K562 (cell line): ENCODE results near the gene BRPF1. TPM values are rescaled to one million over a fixed set of nuclear protein-coding genes. Genes with fewer than 3 reads are reported as not detected.
A peak's percentile ranks its signal among the peaks of the same experiment; 100 is the strongest.

Source experiments
- ARID1B ChIP-seq: fragments of 450-650 bp; IDR thresholded peaks from 2 replicates; pipeline ENCODE4 v1.6.1; 2016; ENCODE audit warnings: antibody characterized with exemption, mild to moderate bottlenecking, inconsistent platforms
- GABPB1 ChIP-seq: sonication (generic); formaldehyde crosslinking; IDR thresholded peaks from 2 replicates; pipeline ENCODE4 v1.8.0; 2022; ENCODE audit warnings: mild to moderate bottlenecking, missing genetic modification reagents
- JUNB ChIP-seq: fragments of 450-650 bp; formaldehyde crosslinking; conservative IDR thresholded peaks from 2 replicates; pipeline ENCODE4 v1.4.0; 2020; ENCODE audit warnings: mild to moderate bottlenecking
- KDM5B ChIP-seq: fragments of 200-600 bp; sonication (generic); IDR thresholded peaks from 2 replicates; pipeline ENCODE4 v1.6.1; 2012; ENCODE audit warnings: low read depth, mild to moderate bottlenecking, moderate library complexity, low read length, control low read depth, inconsistent platforms; ENCODE audit not compliant: insufficient replicate concordance
- MLLT1 ChIP-seq, 2 experiments: fragments of 450-650 bp; IDR thresholded peaks; 2 replicates each; pipeline ENCODE4 v1.6.1; 2016
- MTA1 ChIP-seq: fragments of 450-650 bp; IDR thresholded peaks from 2 replicates; pipeline ENCODE4 v1.6.1; 2017; ENCODE audit warnings: borderline replicate concordance
- PHF20 ChIP-seq: fragments of 450-650 bp; IDR thresholded peaks from 2 replicates; pipeline ENCODE4 v1.6.1; 2018; ENCODE audit not compliant: partially characterized antibody
- PHTF2 ChIP-seq: fragments of 250-450 bp; sonication (Bioruptor Pico); IDR thresholded peaks from 2 replicates; pipeline ENCODE4 v1.5.0; 2021; ENCODE audit warnings: mild to moderate bottlenecking
- PRPF4 ChIP-seq: fragments of 200-400 bp; formaldehyde crosslinking; IDR thresholded peaks from one replicate; pipeline ENCODE4 v1.6.1; 2017; ENCODE audit warnings: low read length, low read depth, mild to moderate bottlenecking; ENCODE audit not compliant: insufficient read depth, poor library complexity, severe bottlenecking
- TRIM25 ChIP-seq: fragments of 450-650 bp; IDR thresholded peaks from 2 replicates; pipeline ENCODE4 v1.7.0; 2016; ENCODE audit warnings: borderline replicate concordance
- YY1 ChIP-seq, 3 experiments: IDR thresholded peaks; 2 replicates each; pipeline ENCODE4 v1.6.1; 2011; ENCODE audit warnings: low read length in 2 of 3, mild to moderate bottlenecking in 2 of 3, moderate library complexity in 2 of 3, borderline replicate concordance in 1 of 3, control low read depth in 1 of 3, low read depth in 1 of 3; ENCODE audit not compliant: insufficient read depth in 3 of 3, insufficient replicate concordance in 2 of 3, control insufficient read depth in 1 of 3, insufficient read length in 1 of 3; ENCODE audit errors: extremely low read depth in 1 of 3
- ZKSCAN8 ChIP-seq: fragments of 200-800 bp; sonication (Bioruptor generic); IDR thresholded peaks from 2 replicates; pipeline ENCODE4 v1.6.1; 2016; ENCODE audit warnings: missing genetic modification characterization, missing compliant biosample characterization
- ZNF324 ChIP-seq: fragments of 250-450 bp; sonication (Bioruptor Pico); IDR thresholded peaks from 2 replicates; pipeline ENCODE4 v1.4.0; 2020; ENCODE audit warnings: mild to moderate bottlenecking
- ZSCAN29 ChIP-seq: fragments of 450-650 bp; IDR thresholded peaks from 2 replicates; pipeline ENCODE4 v1.6.1; 2017
- polyA plus RNA-seq, 8 experiments: library from polyadenylated mRNA; depleted of rRNA in 4 of 8; stranded (reverse) in 5 of 8; unstranded in 3 of 8; fragments of >200 nt; fragmentation: Nextera tagmentation in 2 of 8; fragmentation: Illumina TruSeq in 1 of 8; extraction: Ambion mirVana in 2 of 8; extraction: Trizol in 1 of 8; gene quantifications; 2 replicates each; pipeline versions ENCODE4 v1.2.1 to v1.2.3, GENCODE V29; 2011 to 2014; ENCODE audit warnings: inconsistent platforms in 1 of 8, missing spikeins in 1 of 8
- total RNA-seq, 7 experiments: library from RNA; depleted of rRNA in 6 of 7; stranded (reverse); fragments of >200 nt in 6 of 7; fragmentation: Illumina TruSeq in 2 of 7; extraction: Trizol in 2 of 7; gene quantifications; 2 replicates each; pipeline versions ENCODE4 v1.2.1 to v1.2.3, GENCODE V29; 2011 to 2021; ENCODE audit warnings: low replicate concordance in 1 of 7
- TF ChIP-seq, protein P1 (sequence below): fragments of 450-650 bp; IDR thresholded peaks from 2 replicates; pipeline ENCODE4 v1.6.1; 2014; ENCODE audit warnings: low read depth, mild to moderate bottlenecking, moderate library complexity, borderline replicate concordance
- TF ChIP-seq, protein P2 (sequence below), 3 experiments: fragments of 200-800 bp in 1 of 3; fragments of 250-450 bp in 1 of 3; fragments of 450-650 bp in 1 of 3; sonication (Bioruptor Pico) in 1 of 3; sonication (Bioruptor generic) in 1 of 3; formaldehyde crosslinking in 1 of 3; IDR thresholded peaks; 2 replicates each; pipeline versions ENCODE4 v1.6.1 to v1.8.0; 2016 to 2022; ENCODE audit warnings: mild to moderate bottlenecking in 2 of 3, missing genetic modification characterization in 2 of 3, missing compliant biosample characterization in 1 of 3, moderate library complexity in 1 of 3

The BRPF1 gene
- total and polyA plus RNA-seq, 9 of the 15 experiments (the other 6 are each of a cell fraction or from before 2014, with no cell fraction given) = 1.1 to 40.2 (median 23.5) TPM

- TF ChIP-seq MTA1 = no peak
- TF ChIP-seq JUNB = no peak
- peak in 1 of 3 experiments; percentile 26 for TF ChIP-seq YY1 (IDR thresholded peaks at IDR 0.05; ENCODE audit: borderline replicate concordance in 1 of 3, control insufficient read depth in 1 of 3, extremely low read depth in 1 of 3, insufficient read depth in 3 of 3, insufficient read length in 1 of 3, insufficient replicate concordance in 2 of 3, low read depth in 1 of 3, low read length in 2 of 3)
- peak; percentile 46 for TF ChIP-seq PRPF4
- no peak for TF ChIP-seq TRIM25
- no peak for TF ChIP-seq ARID1B
- no peak; the same call in 1 of the 2 replicates for TF ChIP-seq PHTF2 (CRISPR knock-in tag)
- peak; percentile 21 to 33; a peak in 1 of 4 replicates for TF ChIP-seq MLLT1 (IDR thresholded peaks at IDR 0.05)
- TF ChIP-seq, protein P1, sequence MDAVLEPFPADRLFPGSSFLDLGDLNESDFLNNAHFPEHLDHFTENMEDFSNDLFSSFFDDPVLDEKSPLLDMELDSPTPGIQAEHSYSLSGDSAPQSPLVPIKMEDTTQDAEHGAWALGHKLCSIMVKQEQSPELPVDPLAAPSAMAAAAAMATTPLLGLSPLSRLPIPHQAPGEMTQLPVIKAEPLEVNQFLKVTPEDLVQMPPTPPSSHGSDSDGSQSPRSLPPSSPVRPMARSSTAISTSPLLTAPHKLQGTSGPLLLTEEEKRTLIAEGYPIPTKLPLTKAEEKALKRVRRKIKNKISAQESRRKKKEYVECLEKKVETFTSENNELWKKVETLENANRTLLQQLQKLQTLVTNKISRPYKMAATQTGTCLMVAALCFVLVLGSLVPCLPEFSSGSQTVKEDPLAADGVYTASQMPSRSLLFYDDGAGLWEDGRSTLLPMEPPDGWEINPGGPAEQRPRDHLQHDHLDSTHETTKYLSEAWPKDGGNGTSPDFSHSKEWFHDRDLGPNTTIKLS = no peak
- TF ChIP-seq KDM5B = peak; percentile 24
- TF ChIP-seq PHF20 = peak; percentile 95
- TF ChIP-seq ZKSCAN8 (CRISPR knock-in tag) = no peak
- peak; percentile 6 for TF ChIP-seq GABPB1 (CRISPR knock-in tag)
- TF ChIP-seq, protein P2, sequence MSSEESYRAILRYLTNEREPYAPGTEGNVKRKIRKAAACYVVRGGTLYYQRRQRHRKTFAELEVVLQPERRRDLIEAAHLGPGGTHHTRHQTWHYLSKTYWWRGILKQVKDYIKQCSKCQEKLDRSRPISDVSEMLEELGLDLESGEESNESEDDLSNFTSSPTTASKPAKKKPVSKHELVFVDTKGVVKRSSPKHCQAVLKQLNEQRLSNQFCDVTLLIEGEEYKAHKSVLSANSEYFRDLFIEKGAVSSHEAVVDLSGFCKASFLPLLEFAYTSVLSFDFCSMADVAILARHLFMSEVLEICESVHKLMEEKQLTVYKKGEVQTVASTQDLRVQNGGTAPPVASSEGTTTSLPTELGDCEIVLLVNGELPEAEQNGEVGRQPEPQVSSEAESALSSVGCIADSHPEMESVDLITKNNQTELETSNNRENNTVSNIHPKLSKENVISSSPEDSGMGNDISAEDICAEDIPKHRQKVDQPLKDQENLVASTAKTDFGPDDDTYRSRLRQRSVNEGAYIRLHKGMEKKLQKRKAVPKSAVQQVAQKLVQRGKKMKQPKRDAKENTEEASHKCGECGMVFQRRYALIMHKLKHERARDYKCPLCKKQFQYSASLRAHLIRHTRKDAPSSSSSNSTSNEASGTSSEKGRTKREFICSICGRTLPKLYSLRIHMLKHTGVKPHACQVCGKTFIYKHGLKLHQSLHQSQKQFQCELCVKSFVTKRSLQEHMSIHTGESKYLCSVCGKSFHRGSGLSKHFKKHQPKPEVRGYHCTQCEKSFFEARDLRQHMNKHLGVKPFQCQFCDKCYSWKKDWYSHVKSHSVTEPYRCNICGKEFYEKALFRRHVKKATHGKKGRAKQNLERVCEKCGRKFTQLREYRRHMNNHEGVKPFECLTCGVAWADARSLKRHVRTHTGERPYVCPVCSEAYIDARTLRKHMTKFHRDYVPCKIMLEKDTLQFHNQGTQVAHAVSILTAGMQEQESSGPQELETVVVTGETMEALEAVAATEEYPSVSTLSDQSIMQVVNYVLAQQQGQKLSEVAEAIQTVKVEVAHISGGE (CRISPR knock-in tag; IDR thresholded peaks at IDR 0.05) = peak in 2 of 3 experiments; percentile 20 to 68; a peak in 3 of 6 replicates
- no peak for TF ChIP-seq ZNF324 (CRISPR knock-in tag)
- no peak for TF ChIP-seq ZSCAN29
Measured at GRCh38 chr3:9793161-9793781, 61.7 kb downstream of the BRPF1 start (continued).
